ENCODE measurements around the gene ATAD2B. TPM values are rescaled to one million over a fixed set of nuclear protein-coding genes. Genes with fewer than 3 reads are reported as not detected.

Gene ATAD2B
- total and polyA plus RNA-seq, 2 of the 8 experiments (the other 6 are each of a cell fraction or from before 2014, with no cell fraction given) = 3.4 to 16.1 TPM

DNA sequence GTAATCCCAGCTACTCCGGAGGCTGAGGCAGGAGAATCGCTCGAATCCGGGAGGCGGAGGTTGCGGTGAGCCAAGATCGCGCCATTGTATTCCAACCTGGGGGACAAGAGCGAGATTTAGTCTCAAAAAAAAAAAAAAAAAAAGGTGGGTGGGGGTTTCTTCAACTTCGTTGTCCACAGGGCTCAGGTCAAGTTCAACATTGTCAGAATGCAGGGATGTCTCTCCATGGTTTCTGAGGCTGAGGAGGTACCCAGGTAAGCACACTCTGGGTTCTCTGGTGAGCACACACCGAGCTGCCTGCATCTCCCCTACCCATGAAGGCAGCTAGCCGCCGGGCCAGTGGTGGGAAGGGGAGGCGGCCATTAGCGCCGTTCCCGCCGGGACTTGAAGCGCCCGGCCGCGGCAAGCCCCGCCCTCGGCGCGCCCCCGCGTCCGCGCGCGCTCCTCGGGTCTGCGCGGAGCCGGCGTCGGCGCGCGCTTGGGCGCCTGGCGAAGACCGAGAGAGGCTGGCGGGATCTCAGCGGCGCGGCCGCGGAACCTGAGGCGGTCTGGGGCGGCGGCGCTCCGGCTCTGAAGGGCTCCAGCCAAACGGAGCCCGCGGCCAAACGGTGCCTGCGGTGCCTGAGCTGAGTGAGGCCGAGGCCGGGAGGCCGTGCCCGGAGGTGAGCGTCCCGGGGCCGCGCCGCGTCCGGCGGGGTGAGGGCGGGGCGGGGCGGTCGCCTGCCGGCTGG is 13.2 kb upstream of the ATAD2B start, which contains the start of gene UBXN2A (continued):
- TF ChIP-seq TAF7 (optimal IDR thresholded peaks at IDR 0.05; ENCODE audit: borderline replicate concordance, low read depth, low read length) (peak; percentile 76), FOSL1 (IDR thresholded peaks at IDR 0.05; ENCODE audit: insufficient read depth, low read depth, low read length) (no peak), TBP (IDR thresholded peaks at IDR 0.05; ENCODE audit: low read depth, low read length) (peak; percentile 71; the same call in 1 of the 2 replicates), KDM4A (IDR thresholded peaks at IDR 0.05; ENCODE audit: low read depth, low read length, severe bottlenecking) (peak; percentile 77), YY1 (IDR thresholded peaks at IDR 0.05; ENCODE audit: low read depth, low read length) (peak; percentile 95)

All from H1 (cell line).